Hepatic stellate cell (primary cell): ENCODE results near the gene VSTM5.
"Not testable (repeated sequence)": the region's sequence is repeated elsewhere in the genome, so short reads cannot be mapped to it uniquely, and the experiment has no call there.

ENCODE experiments used
- DNase-seq: peaks from one replicate; pipeline ENCODE4 v3.0.0; 2011; ENCODE audit warnings: low spot score

Gene VSTM5

DNA sequence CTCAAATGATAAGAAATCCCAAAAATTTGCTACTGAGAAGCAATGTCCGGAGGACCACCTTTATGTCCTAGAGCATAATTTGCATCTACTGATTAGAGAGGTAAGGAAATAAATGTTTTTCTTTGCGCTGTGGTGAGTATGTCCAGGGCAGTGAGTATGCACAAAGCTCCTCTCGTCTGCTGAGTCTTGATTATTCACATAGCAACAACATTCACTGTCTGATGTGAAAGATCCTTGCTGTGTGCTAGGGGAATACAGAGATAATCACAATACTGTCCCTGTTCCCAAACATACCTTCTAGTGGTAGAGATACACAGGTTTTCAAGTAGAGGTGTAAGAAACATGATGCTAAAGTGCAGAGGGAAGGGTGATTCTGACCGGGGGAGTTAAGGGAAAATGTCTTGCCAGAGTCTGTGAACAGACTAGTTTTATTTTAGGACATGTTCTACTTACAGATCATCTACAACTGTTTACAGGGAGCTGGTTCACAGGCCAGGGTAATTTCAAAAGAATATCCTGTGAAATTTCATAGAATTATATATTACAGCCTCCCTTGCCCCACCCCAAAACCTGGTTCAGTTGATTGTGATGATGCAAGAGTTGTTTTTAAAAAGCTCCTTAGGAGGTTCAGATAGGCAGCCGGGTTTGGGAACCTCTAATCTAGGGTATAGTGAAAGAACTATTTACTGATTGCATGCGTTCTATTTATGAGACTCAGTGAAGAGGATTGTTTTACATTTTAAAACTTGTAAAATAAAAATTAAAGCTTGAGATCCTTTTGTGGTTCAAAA, 53.8 kb downstream of the VSTM5 start:
- DNase-seq: no peak

DNA sequence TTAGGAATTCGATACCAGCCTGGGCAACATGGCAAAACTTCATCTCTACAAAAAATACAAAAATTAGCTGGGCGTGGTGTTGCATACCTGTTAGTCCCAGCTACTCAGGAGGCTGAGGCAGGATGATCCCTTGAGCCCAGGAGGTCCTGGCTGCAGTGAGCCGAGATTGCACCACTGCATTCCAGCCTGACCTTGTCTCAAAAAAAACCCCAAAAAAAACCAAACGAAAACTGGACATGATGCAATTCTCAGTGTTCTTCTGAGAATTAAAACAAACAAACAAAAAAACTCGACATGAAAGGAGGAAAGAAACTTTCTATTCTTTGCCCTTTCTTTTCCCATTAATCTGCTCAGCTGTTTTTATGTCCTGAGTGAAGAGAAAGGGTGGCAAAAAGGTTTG, 58.9 kb downstream of the VSTM5 start:
- DNase-seq: no peak

GRCh38 chr11:93784935-93785360, 65.5 kb downstream of the VSTM5 start:
- no peak for DNase-seq

DNA sequence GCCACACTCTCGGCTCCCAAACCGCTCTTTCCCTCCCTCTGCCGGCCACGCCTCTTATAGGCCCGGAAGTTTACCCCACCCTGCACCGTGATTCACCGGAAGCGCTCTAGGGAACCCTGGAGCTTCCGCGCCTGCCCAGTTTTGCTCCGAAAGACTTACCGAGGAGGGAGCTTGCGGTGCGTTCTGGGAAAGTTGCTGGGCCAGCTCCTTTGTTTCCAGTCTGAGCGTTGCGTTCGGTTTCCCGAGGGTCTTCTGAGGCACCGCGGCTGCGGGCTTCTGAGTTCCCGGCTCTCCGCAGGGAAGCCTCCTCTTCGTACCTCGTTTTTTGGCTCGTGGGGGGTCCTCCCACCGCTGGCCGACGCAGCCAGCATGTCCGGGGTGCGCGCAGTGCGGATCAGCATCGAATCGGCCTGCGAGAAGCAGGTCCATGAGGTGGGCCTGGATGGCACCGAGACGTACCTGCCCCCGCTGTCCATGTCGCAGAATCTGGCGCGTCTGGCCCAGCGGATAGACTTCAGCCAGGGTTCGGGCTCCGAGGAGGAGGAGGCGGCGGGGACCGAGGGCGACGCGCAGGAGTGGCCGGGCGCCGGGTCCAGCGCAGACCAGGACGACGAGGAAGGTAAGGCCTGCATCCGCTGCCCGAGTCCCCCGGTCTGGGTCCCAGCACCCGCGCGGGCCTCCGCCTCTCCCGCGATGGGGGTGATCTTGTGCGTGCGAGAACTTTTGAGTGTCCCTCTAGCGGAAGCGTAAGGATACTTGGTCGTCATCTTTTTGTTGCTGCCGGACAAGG, 66.1 kb downstream of the VSTM5 start, which contains the start of gene MED17:
Gene MED17, plus strand, starts transcription at position 138 of the 790 bp plus-strand sequence. Its CDS starts 232 bp downstream, at position 370.
- DNase-seq: peak; percentile 97

GRCh38 chr11:93783765-93784144, 66.7 kb downstream of the VSTM5 start:
- no peak for DNase-seq

DNA sequence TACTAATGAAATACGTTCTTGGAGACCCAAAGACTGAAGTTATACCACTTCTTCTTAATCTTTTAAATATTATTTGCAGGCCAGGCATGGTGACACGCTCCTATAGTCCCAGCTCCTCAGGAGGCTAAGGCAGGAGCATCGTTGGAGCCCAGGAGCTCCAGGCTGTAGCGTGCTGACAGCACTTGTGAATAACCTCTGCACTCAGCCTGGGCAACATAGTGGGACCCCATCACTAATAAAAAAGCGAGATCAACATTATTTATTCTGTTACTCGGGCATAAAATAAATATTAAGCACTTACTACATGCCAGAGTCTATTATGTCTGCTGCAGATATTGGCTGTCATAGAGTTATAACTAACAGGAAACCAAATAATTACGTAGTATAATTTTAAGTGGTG, 67.1 kb downstream of the VSTM5 start:
- no peak for DNase-seq

DNA sequence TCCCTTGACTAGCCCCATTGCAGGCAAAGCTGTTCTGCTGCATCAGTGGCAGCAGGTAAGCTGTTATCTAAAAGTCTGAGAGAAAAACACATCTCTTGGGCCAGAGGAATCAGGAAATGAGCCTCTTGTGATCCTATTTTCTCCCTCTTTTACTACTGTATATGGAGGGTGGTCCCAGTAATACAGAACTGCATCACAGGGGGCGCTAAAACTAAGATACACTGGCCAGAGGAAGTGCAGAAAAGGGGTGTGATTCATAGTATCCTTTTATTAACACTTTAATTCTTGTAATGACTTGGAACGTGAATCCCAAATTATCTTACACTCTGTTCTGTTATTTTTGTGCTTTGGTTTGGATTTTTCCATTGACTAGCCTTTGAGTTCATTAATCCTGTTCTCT, 75.1 kb downstream of the VSTM5 start:
- DNase-seq: no peak

DNA sequence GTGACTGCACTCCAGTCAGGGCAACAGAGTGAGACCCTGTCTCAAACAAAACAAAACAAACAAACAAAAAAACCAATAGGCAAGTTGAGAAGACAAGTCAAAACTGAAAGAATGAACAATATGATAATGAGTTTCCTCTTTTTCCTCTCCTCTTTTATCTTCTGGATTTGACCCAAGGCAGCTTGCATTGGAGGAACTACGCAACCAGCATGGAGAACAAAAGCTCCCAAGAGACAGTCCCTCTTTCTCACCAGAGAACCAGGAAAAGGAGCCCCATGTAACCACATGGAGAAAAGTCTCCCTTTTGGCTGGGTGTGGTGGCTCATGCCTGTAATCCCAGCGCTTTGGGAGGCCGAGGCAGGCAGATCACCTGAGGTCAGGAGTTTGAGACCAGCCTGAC, 75.9 kb downstream of the VSTM5 start:
- not testable (repeated sequence) for DNase-seq

DNA sequence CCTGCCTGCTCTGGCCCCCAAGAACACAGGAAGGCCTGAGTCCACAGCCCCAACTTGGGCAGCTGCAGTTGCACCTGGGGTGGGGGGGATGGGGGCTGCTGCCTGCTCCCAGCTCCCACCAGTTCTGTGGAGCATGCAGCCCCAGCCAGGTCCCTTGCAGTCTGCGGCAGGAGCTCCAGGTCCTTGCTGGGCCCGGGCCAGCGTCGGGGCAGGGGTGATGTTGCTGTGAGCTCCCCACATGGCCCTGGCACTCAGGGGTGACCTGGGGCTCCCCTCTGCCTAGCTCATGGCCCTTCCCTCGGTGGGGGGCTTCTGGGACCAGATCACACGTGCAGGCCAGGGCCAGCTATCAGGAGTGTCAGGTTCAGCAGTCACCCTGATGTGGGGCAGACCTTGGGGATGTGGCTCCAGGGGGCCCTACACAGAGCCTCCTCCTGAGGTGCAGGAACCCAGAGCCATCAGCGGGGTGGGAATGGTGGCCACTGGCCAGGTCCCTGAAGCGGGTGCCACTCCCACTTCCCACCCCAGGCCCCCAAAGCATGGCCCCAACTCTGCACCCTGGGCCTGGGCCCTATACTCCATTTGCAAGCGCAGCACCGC, 76.7 kb downstream of the VSTM5 start:
- DNase-seq: no peak

DNA sequence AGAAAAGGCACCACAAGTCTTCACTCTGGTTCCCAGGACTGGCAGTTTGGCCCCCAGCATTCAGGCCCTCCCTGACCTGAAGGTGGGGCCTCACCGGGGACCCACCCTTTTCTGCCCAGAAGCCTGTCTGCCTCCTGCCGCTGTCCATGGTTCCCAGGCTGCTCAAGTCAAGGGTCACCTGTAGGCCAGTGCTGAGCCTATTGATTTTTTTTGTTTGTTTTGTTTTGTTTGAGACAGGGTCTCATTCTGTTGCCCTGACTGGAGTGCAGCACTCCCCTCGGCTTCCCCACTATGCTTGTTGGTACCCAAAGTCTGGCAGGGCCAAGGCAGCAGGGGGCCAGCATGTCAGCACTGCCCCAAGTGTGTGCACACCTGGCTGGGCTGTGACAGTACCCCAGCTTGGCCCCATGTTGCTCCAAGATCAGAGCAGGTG, 77.4 kb downstream of the VSTM5 start:
- no peak for DNase-seq

DNA sequence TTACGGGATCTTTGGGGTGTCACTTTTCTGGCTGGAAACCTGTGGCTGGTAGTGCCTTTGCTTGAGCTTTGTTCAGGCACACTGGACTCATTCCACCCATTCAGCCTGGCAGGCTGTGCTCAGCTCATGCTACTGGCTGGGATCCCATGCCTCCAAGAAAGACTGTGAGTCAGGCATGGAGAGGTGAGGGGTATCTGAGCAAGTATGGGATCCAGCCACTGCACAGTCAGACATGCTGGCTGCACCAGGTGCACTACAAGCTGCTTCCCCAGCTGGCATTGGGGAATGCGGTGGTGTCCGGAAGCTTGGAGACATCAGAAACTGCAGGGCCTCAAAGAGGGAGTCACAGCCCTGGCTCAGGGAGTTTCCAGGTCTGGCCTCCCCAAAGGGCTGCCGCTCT, 78.3 kb downstream of the VSTM5 start:
- no peak for DNase-seq

DNA sequence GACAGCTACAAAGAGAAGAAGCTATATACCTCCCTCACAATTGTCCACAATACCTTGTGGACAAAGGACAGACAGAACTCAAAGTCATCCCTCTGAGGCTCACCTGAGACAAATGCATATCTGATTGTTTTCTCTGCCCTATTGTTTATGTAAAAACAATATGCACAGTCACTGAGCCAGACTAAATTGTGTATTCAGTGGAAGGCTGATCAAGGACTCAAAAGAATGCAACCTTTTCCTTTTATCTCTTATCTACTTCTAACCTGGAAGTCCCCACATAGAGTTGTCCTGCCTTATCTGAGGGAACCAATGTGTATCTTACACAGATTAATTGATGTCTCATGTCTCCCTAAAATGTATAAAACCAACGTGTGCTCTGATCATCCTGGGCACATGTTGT, 80.3 kb downstream of the VSTM5 start:
- no peak for DNase-seq
